HG02763 (cell line): ENCODE data around the gene IPO9.

ENCODE experiments used
- ATAC-seq: cut with Tn5 transposase; IDR thresholded peaks from one replicate; pipeline ENCODE4 v1.9.1; 2021; ENCODE audit warnings: mild to moderate bottlenecking, moderate library complexity; ENCODE audit not compliant: unreplicated experiment

The IPO9 gene

GRCh38 chr1:201886103-201886885, 57.3 kb downstream of the IPO9 start:
- ATAC-seq: no peak

DNA sequence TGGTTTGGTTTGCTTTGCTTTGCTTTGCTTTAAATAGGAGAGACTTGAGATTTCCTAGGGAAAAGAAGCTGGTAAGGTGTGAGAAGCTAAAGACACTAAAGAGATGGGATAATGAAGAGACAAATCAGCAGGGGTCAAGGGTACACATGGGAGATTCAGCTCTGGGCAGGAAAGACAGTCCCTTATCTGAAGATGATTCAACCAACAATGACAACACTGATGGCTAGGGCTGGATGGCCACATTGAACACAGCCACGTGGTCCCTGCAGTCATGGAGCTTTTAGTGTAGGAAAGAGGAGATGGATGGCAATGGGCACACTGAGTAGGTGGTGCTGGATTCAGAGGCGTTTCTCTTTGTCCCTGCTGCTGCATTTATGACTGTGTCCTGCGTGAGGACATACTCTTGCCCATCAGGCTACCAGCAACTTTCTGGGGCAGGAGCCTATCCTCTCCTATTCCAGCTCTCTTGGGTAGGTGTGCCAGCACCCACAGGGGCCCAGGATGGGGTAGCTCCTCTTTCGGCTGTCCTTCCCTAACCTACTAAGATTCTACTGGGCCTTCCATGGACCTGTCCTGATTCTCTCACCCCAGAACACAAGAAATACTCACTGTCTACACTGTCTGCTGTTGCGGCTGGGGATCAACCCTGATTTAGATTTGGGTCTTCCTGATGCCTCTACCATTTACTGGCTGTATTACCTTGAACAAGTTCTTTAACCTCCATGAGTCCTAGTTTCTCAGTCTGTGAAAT, 58.3 kb downstream of the IPO9 start:
- ATAC-seq: no peak

DNA sequence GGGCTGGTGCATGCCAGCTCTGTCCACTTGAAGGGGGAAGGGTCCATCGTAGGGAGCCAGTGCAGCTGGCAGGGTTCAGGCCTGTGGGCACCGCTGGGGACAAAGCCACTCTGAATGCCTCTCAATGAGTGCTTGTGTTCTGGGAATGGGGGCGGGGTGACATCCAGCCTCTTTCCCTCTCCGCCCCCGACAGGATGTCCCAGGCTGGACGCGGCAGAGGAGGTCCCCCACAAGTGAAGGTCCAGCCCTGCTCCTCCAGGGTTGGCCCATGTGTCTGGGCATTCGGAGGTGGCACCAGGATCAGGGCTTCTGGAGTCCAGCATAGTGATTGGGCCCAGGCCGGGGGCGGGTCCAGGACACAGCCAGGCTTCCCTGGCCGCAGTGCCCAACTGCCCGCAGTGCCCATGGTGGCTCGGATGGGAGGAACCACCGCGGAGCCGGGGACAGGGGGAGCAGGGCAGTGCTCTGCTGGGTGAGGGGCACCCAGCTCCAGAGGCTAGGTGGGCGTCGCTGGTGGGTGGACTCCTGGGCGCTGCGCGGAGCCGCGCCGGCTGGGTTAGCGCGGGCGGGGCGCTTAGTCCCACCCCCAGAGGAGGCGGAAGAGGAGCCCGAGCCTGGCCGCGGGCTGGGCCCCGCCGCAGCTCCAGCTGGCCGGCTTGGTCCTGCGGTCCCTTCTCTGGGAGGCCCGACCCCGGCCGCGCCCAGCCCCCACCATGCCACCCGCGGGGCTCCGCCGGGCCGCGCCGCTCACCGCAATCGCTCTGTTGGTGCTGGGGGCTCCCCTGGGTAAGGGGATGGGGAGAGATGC, 59.5 kb downstream of the IPO9 start, which contains the start of gene SHISA4:
Gene SHISA4 (plus strand): TSS at position 617 of the 808 bp plus-strand sequence. CDS start 97 bp downstream, at position 714.
- ATAC-seq: no peak

- ATAC-seq: no peak
These were observed 60.4 kb downstream of the IPO9 start for GRCh38 chr1:201889090-201889968.

DNA sequence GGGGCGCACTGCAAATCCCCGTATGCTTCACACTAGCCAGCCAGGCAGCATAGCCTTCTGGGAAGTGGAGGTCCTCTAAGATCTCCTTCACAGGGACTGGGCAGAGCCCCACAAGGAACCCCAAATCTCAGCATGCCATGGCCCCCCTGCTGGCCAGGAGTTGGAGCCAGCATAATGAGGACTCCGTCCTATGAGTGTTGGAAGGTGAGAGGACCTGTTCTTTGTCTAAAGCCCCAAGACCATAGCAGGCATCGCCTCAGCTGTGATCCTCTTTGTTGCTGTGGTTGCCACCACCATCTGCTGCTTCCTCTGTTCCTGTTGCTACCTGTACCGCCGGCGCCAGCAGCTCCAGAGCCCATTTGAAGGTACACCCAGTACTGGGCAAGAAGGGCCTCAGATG, 61.3 kb downstream of the IPO9 start:
- no peak for ATAC-seq

DNA sequence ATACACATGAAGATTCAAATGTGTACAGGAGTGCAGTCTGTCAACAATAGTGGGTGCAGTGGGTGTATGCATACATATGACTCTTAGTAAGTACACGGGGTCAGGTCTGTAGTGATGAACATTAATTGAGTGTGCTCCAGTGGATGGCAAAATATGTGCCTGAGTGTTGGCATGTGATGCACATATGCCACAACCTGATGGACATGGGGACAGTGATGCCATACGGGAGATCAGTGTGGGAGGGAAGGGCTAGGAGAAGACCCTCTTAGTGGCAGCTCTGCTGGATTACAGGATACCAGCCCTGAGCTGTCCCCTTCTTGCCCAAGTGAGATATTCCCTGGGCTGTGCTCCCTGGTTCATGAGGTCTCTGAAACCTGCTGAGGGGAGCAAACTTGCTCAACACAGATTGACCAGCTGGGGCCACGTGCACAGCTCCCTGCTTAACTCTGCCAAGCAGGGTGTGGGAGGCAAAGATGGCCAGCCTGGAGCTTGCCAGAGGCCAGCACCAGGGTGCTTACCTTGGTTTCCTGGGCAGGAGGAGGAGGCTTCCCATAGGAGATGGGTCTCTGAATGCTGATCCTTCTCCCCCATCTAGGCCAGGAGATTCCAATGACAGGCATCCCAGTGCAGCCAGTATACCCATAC, 62.0 kb downstream of the IPO9 start:
- no peak for ATAC-seq

DNA sequence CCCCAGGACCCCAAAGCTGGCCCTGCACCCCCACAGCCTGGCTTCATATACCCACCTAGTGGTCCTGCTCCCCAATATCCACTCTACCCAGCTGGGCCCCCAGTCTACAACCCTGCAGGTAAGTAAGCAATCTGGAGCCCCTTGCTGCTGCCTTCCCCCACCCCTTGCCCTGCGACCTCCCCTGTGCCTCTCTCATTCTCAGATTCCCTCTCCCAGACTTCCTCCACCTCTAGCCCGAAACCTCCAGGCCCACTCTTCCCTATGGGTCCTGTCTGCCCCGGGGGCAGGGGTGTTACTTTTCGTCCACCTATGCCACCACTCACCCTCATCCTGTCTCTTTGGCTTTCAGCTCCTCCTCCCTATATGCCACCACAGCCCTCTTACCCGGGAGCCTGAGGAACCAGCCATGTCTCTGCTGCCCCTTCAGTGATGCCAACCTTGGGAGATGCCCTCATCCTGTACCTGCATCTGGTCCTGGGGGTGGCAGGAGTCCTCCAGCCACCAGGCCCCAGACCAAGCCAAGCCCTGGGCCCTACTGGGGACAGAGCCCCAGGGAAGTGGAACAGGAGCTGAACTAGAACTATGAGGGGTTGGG, 62.6 kb downstream of the IPO9 start:
- ATAC-seq: no peak

- no peak for ATAC-seq
These were observed 63.3 kb downstream of the IPO9 start for GRCh38 chr1:201892211-201892610.

DNA sequence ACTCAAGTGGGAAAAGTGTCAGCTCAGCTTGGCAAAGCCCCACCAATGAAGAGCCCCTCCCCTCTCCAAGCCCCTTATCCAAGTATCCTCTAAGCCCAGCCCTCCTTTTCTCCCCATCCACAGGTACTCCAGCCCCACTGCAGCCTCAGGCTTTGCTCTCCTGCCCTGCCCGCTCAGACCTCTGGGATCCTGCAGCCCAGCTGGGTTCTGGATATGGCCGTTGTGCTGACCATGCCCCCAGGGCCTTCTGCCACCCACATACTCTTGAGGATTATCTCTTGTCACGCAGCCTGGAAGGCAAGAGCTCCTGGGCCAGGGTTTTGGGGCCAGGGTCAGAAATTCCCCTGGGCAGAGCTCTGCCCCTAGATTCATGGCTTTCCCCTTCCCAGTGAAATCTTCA, 64.5 kb downstream of the IPO9 start:
- no peak for ATAC-seq

- no peak for ATAC-seq
These were observed 65.6 kb downstream of the IPO9 start for GRCh38 chr1:201894343-201895119.

DNA sequence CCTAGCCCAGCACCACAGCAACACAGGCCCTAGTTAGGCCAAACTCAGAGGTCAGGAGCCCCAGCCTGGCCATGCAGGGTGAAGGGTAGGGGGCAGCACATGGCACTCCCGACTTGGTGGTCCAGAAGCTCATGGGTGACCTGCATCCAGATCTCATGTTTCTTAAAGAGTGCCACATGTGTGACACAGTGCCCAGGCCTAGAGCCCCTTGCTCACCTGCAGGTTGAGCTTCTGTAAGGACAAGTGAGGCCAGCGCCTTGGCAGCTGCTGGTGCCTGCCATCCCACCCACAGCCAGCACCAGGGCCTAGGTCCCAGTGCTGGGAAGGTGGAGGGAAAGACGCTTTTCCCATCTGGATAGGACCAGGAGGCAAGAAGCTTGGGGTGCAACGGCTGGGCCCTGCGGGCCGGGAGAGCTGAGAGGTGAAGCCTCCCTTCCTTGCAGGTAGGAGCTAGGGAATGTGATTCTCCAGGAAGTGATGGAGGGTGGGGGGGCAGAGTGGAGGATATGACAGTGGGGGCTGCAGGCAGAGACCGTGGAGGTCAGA, 66.2 kb downstream of the IPO9 start:
- ATAC-seq: no peak

- ATAC-seq: peak; percentile 78
These were observed 67.2 kb downstream of the IPO9 start for GRCh38 chr1:201895913-201896807.

GRCh38 chr1:201896951-201897391, 68.0 kb downstream of the IPO9 start:
- ATAC-seq: no peak

- no peak for ATAC-seq
These were observed 69.4 kb downstream of the IPO9 start for GRCh38 chr1:201898240-201898894.

GRCh38 chr1:201898992-201899391, 70.0 kb downstream of the IPO9 start:
- no peak for ATAC-seq

DNA sequence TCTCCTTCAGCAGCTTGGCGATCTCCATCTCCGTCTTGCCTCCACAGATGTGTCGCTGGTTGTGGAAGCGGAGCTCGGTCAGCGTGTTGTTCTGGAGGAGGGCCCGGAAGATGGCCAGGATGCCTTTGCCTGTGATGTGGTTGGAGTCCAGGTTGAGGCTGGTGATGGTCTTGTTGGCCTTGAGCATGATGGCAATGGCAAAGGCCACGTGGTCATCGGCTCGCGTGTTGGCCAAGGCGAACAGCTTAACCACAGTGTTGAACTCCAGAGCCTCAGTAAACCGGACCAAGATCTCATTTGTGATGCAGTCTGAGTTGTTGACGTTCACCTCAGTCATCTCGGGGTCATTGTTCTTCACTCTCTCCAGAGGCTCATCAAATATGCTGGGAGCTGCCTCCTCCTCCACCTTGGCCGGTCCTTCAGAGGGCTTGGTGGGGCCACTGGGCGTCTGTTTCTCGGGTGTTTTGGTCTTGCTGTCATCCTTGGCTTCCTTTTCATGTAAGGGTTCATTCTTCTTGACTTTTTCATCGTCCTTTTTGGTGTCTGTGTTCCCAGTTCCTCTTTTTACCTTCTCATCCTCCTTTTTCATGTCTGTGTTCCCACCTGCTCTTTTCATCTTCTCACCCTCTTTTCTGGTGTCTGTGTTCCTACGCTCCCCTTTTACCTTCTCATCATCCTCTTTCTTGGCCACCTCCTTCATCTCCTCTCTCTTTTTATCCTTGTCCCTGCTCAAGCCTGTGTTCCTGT, 70.9 kb downstream of the IPO9 start:
- no peak for ATAC-seq
